ENCODE results near the gene CSTF2.

DNA sequence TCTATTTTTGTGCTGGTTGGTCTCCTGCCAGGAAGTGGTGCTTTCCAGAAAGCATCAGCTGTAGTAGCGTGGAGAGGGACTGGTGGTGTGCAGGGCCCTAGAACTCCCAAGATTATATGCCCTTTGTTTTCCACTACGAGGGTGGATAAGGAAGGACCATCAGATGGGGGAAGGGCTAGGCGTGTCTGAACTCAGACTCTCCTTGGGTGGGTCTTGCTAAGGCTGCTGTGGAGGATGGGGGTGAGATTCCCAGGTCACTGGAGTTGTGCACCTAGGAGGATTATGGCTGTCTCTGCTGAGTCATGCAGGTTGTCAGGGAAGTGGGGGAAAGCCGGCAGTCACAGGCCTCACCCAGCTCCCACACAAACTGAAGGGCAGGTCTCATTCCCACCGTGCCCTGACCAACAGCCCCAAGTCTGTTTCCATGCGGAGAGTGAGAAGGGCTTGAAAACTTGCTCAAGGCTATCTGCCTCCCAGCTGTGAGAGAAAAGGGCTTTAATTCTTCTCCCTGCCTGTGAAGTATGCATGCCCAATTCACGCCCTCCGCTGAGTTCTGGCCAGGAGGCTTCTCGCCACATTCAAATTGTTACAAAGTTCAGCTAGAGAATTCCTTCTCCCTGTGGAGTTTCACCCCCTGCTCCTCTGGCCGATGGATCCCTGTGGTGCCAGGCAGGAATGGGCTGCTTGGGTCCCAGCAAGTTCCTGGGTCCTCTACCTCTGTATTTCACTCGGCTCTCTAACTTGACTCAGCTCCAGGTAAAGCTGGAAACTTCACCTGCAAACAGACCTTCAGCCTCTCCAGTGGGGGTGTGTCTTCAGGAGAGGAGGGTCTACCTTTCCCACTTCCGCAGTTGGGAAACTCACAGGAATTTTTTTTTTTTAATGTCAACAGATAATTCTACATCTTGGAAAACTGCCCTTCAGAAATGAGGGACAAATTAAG, 7.7 kb upstream of the CSTF2 start:
- TF ChIP-seq, protein P1, sequence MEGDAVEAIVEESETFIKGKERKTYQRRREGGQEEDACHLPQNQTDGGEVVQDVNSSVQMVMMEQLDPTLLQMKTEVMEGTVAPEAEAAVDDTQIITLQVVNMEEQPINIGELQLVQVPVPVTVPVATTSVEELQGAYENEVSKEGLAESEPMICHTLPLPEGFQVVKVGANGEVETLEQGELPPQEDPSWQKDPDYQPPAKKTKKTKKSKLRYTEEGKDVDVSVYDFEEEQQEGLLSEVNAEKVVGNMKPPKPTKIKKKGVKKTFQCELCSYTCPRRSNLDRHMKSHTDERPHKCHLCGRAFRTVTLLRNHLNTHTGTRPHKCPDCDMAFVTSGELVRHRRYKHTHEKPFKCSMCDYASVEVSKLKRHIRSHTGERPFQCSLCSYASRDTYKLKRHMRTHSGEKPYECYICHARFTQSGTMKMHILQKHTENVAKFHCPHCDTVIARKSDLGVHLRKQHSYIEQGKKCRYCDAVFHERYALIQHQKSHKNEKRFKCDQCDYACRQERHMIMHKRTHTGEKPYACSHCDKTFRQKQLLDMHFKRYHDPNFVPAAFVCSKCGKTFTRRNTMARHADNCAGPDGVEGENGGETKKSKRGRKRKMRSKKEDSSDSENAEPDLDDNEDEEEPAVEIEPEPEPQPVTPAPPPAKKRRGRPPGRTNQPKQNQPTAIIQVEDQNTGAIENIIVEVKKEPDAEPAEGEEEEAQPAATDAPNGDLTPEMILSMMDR (IDR thresholded peaks at IDR 0.05; ENCODE audit: borderline replicate concordance, extremely low read depth, low read length, poor library complexity, severe bottlenecking): no peak
- TF ChIP-seq EZH2 (IDR thresholded peaks at IDR 0.05; ENCODE audit: borderline replicate concordance, low read depth, low read length, severe bottlenecking): no peak

Data from DND-41 (cell line).